ENCODE data around the gene TCF12.

- TF ChIP-seq CTCF (IDR thresholded peaks at IDR 0.05; ENCODE audit: insufficient read depth, low read depth, low read length), result no peak
- TF ChIP-seq EZH2 (IDR thresholded peaks at IDR 0.05; ENCODE audit: insufficient read depth, low read length), result no peak
These were observed 286.8 kb downstream of the TCF12 start for GRCh38 chr15:57205027-57205855.
